ENCODE measurements around the gene FN1. TPM values are rescaled to one million over a fixed set of nuclear protein-coding genes. Genes with fewer than 3 reads are reported as not detected.

The FN1 gene
- total and polyA plus RNA-seq, 7 donors: 16.0 to 64.3 (median 40.3) TPM

GRCh38 chr2:215435280-215435869, 493 bp downstream of the FN1 start:
- H3K27ac ChIP-seq: no peak overlapping the region
- WGBS, 3 donors: 1 to 3% (median 2%) methylated on average over 31 of the region's 31 CpGs
- no peaks in the 10 kb centered on the region for H3K9me3 ChIP-seq
- H3K27me3 ChIP-seq (ENCODE audit: insufficient read depth in 3 of 3, low read length in 2 of 3): peaks cover 0 to 54% (median 2%) of the 10 kb centered on the region in 3 donors
- peak; percentile 35 to 54 for DNase-seq
- peak; percentile 18 to 51 (median 44) for ATAC-seq
- peak overlapping the region; percentile 67 for H3K4me3 ChIP-seq
- no peak for TF ChIP-seq CTCF (IDR thresholded peaks at IDR 0.05)
- intact Hi-C loops (cut with DNase I): no loop called here
- no peaks in the 10 kb centered on the region for H3K36me3 ChIP-seq (ENCODE audit: insufficient read depth in 1 of 2, low read depth in 1 of 2)
- H3K4me1 ChIP-seq: peaks cover 9% of the 10 kb centered on the region

GRCh38 chr2:215434447-215435279, 1.2 kb downstream of the FN1 start:
- intact Hi-C loops (cut with DNase I): no loop called here
- Histone ChIP-seq H3K27ac (no peak overlapping the region), H3K36me3 (ENCODE audit: insufficient read depth in 1 of 2, low read depth in 1 of 2) (no peaks in the 10 kb centered on the region), H3K9me3 (no peaks in the 10 kb centered on the region), H3K4me3 (peak overlapping the region; percentile 67), H3K27me3 (ENCODE audit: insufficient read depth in 3 of 3, low read length in 2 of 3) (peaks cover 0 to 54% (median 2%) of the 10 kb centered on the region in 3 donors), H3K4me1 (peaks cover 9% of the 10 kb centered on the region)
- ATAC-seq (no peak), DNase-seq (no peak)
- 30 to 44% (median 34%) methylated on average over 10 of the region's 10 CpGs for WGBS, 3 donors
- no peak for TF ChIP-seq CTCF (IDR thresholded peaks at IDR 0.05)

GRCh38 chr2:215432759-215433594, 2.9 kb downstream of the FN1 start:
- ATAC-seq (no peak), DNase-seq (no peak)
- Histone ChIP-seq H3K4me1 (peaks cover 9% of the 10 kb centered on the region), H3K4me3 (no peak overlapping the region), H3K27ac (no peak overlapping the region), H3K27me3 (ENCODE audit: insufficient read depth in 3 of 3, low read length in 2 of 3) (peaks cover 0 to 49% (median 2%) of the 10 kb centered on the region in 3 donors), H3K36me3 (ENCODE audit: insufficient read depth in 1 of 2, low read depth in 1 of 2) (no peaks in the 10 kb centered on the region), H3K9me3 (no peaks in the 10 kb centered on the region)
- intact Hi-C loops (cut with DNase I): no loop called here
- no peak for TF ChIP-seq CTCF (IDR thresholded peaks at IDR 0.05)
- WGBS, 3 donors: 81 to 95% (median 93%) methylated on average over 8 of the region's 8 CpGs

- Histone ChIP-seq H3K36me3 (ENCODE audit: insufficient read depth in 1 of 2, low read depth in 1 of 2) (peaks cover 0 to 6% of the 10 kb centered on the region in 2 donors), H3K4me3 (no peak overlapping the region), H3K4me1 (peaks cover 9% of the 10 kb centered on the region), H3K27me3 (ENCODE audit: insufficient read depth in 3 of 3, low read length in 2 of 3) (peaks cover 0 to 42% (median 2%) of the 10 kb centered on the region in 3 donors), H3K9me3 (no peaks in the 10 kb centered on the region), H3K27ac (no peak overlapping the region)
- no peak for DNase-seq
- no peak for ATAC-seq
- WGBS, 3 donors: 81 to 85% (median 81%) methylated on average over 7 of the region's 7 CpGs
- TF ChIP-seq CTCF (IDR thresholded peaks at IDR 0.05): no peak
- intact Hi-C loops (cut with DNase I): no loop called here
Observed at GRCh38 chr2:215431778-215432758, 3.8 kb downstream of the FN1 start.
